M059J (cell line): Measurements from ENCODE around the gene TMEM182. TPM values are rescaled to one million over a fixed set of nuclear protein-coding genes. Genes with fewer than 3 reads are reported as not detected.

Experiments
- total RNA-seq: library from RNA; depleted of rRNA; stranded (reverse); fragments of >200 nt; shearing (Covaris generic); gene quantifications from 2 replicates; pipeline ENCODE4 v1.2.3, GENCODE V29; 2014; rRNA removed

Gene TMEM182
- total RNA-seq, 1 experiment from 2014 or later: 5.5 TPM

Other genes starting within 250 kb of the TMEM182 start
- 0.05 TPM in 1 of 2 replicates, not detected in the other for gene SLC9A2, start 142.5 kb upstream of the TMEM182 start, total RNA-seq